ENCODE data around the gene SLK.

- TF ChIP-seq CTCF (IDR thresholded peaks at IDR 0.05; ENCODE audit: insufficient read depth, low read length, poor library complexity, severe bottlenecking), result no peak
- no peak for TF ChIP-seq EZH2phosphoT487 (conservative IDR thresholded peaks at IDR 0.05; ENCODE audit: low read length)
Measured at GRCh38 chr10:103932271-103932670, 34.7 kb upstream of the SLK start.
